ENCODE data around the gene COL28A1. TPM values are rescaled to one million over a fixed set of nuclear protein-coding genes. Genes with fewer than 3 reads are reported as not detected.

COL28A1 gene
- total RNA-seq, 3 donors from 2014 or later (not counting 1 experiment from before 2014, with no cell fraction given): 0.28 to 0.84 (median 0.45) TPM

DNA sequence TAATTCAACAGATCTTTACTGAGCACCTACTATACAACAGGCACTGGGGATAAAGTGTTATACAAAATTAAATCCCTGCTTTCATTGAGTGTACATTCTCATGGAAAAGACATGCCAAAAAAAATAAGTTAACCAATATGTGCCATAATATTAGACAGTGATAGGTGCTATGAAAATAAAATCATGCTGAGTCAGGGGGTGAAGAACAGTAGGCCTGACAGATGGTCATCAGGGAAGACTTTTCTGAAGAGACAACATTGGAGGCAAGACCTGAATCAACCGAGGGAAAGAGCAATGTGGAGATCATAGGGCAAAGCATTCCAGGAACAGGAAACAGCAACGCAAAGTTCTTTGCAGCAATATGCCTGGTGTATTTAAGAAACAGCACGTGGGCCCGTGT is 217.8 kb downstream of the COL28A1 start:
- H3K27me3 Mint-ChIP-seq (ENCODE audit: low read depth in 2 of 2): peaks cover 0 to 4% of the 10 kb centered on the region in 2 donors
- no peaks in the 10 kb centered on the region for H3K36me3 Mint-ChIP-seq
- intact Hi-C loops (cut with micrococcal nuclease): no loop called here
- H3K27ac Mint-ChIP-seq: no peak overlapping the region
- TF ChIP-seq, protein P1, sequence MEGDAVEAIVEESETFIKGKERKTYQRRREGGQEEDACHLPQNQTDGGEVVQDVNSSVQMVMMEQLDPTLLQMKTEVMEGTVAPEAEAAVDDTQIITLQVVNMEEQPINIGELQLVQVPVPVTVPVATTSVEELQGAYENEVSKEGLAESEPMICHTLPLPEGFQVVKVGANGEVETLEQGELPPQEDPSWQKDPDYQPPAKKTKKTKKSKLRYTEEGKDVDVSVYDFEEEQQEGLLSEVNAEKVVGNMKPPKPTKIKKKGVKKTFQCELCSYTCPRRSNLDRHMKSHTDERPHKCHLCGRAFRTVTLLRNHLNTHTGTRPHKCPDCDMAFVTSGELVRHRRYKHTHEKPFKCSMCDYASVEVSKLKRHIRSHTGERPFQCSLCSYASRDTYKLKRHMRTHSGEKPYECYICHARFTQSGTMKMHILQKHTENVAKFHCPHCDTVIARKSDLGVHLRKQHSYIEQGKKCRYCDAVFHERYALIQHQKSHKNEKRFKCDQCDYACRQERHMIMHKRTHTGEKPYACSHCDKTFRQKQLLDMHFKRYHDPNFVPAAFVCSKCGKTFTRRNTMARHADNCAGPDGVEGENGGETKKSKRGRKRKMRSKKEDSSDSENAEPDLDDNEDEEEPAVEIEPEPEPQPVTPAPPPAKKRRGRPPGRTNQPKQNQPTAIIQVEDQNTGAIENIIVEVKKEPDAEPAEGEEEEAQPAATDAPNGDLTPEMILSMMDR (IDR thresholded peaks at IDR 0.05): no peak
- no peaks in the 10 kb centered on the region for H3K4me1 ChIP-seq (ENCODE audit: control insufficient read depth, insufficient read depth, low read length)
- 95% methylated on average over 4 of the region's 4 CpGs for WGBS (ENCODE audit: insufficient coverage)
- no peaks in the 10 kb centered on the region for H3K36me3 ChIP-seq (ENCODE audit: control insufficient read depth, insufficient read depth, low read length)
- H3K27ac ChIP-seq (ENCODE audit: low read length): no peak overlapping the region
- H3K9me3 ChIP-seq (ENCODE audit: control insufficient read depth, insufficient read depth, low read length): no peaks in the 10 kb centered on the region
- ATAC-seq (no peak), DNase-seq (no peak)
- H3K27me3 ChIP-seq (ENCODE audit: control insufficient read depth, insufficient read depth, low read length): no peaks in the 10 kb centered on the region
- no peak overlapping the region for H3K4me3 ChIP-seq (ENCODE audit: low read length)
- H3K4me1 Mint-ChIP-seq: no peaks in the 10 kb centered on the region
- H3K4me3 Mint-ChIP-seq: no peak overlapping the region
- no peaks in the 10 kb centered on the region for H3K9me3 Mint-ChIP-seq

- Histone ChIP-seq H3K4me3 (ENCODE audit: low read length) (no peak overlapping the region), H3K27me3 (ENCODE audit: control insufficient read depth, insufficient read depth, low read length) (no peaks in the 10 kb centered on the region), H3K27ac (ENCODE audit: low read length) (no peak overlapping the region), H3K4me1 (ENCODE audit: control insufficient read depth, insufficient read depth, low read length) (no peaks in the 10 kb centered on the region), H3K36me3 (ENCODE audit: control insufficient read depth, insufficient read depth, low read length) (no peaks in the 10 kb centered on the region), H3K9me3 (ENCODE audit: control insufficient read depth, insufficient read depth, low read length) (no peaks in the 10 kb centered on the region)
- TF ChIP-seq, protein P1 (IDR thresholded peaks at IDR 0.05): no peak
- H3K27me3 Mint-ChIP-seq (ENCODE audit: low read depth in 2 of 2): peaks cover 0 to 4% of the 10 kb centered on the region in 2 donors
- DNase-seq (no peak), ATAC-seq (no peak)
- no peaks in the 10 kb centered on the region for H3K36me3 Mint-ChIP-seq
- no peak overlapping the region for H3K4me3 Mint-ChIP-seq
- H3K4me1 Mint-ChIP-seq: no peaks in the 10 kb centered on the region
- WGBS (ENCODE audit: insufficient coverage): 86% methylated on average over 2 of the region's 3 CpGs
- no peaks in the 10 kb centered on the region for H3K9me3 Mint-ChIP-seq
- H3K27ac Mint-ChIP-seq: no peak overlapping the region
- intact Hi-C loops (cut with micrococcal nuclease): no loop called here
Observed at GRCh38 chr7:7315851-7316250, 219.8 kb downstream of the COL28A1 start.

DNA sequence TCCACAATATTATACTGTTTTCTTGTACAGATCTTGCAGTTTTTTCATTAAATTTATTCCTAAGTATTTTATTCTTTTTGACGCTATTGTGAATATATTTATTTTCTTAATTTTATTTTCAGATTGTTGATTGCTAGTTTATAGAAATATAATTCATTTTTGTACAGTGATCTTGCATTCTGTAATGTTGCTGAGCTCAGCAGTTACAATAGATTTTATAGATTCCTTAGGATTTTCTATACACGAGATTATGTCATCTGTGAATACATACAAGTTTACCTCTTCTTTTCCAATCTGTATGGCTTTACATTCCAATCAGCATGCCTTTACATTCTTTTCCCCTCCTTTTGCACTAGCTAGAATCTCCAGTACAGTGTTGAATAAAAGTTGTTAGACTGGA is 223.3 kb downstream of the COL28A1 start:
- ATAC-seq: no peak
- no peak overlapping the region for H3K4me3 Mint-ChIP-seq
- intact Hi-C loops (cut with micrococcal nuclease): no loop called here
- no peaks in the 10 kb centered on the region for H3K9me3 Mint-ChIP-seq
- no peaks in the 10 kb centered on the region for H3K4me1 Mint-ChIP-seq
- H3K27ac Mint-ChIP-seq: no peak overlapping the region
- no peak for DNase-seq
- WGBS (ENCODE audit: insufficient coverage): 100% methylated on average over 1 of the region's 2 CpGs
- Histone ChIP-seq H3K4me1 (ENCODE audit: control insufficient read depth, insufficient read depth, low read length) (no peaks in the 10 kb centered on the region), H3K27me3 (ENCODE audit: control insufficient read depth, insufficient read depth, low read length) (no peaks in the 10 kb centered on the region), H3K36me3 (ENCODE audit: control insufficient read depth, insufficient read depth, low read length) (no peaks in the 10 kb centered on the region), H3K27ac (ENCODE audit: low read length) (no peak overlapping the region), H3K4me3 (ENCODE audit: low read length) (no peak overlapping the region), H3K9me3 (ENCODE audit: control insufficient read depth, insufficient read depth, low read length) (no peaks in the 10 kb centered on the region)
- no peaks in the 10 kb centered on the region for H3K36me3 Mint-ChIP-seq
- H3K27me3 Mint-ChIP-seq (ENCODE audit: low read depth in 2 of 2): peaks cover 0 to 4% of the 10 kb centered on the region in 2 donors
- TF ChIP-seq, protein P1 (IDR thresholded peaks at IDR 0.05): no peak

DNA sequence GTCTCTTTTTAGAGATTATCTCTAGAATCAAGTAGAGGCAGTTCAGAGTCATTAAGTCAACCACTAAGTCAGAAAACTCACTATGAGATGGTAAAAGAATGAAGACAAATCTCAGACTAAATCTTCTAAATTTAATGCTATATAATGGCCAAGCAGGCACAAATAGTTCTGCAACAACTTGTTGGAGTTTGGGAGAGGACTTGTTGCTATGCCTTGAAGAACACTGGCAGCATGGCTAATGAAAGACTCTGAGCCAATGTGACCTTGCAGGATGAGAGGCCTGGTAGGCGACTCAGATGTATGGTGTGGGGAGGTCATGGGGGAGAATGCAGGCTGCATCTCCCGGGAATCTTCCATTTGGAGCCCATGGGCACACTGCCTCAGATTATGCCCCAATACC is 224.7 kb downstream of the COL28A1 start:
- no peak overlapping the region for H3K4me3 ChIP-seq (ENCODE audit: low read length)
- no peaks in the 10 kb centered on the region for H3K27me3 ChIP-seq (ENCODE audit: control insufficient read depth, insufficient read depth, low read length)
- H3K27me3 Mint-ChIP-seq (ENCODE audit: low read depth in 2 of 2): peaks cover 0 to 4% of the 10 kb centered on the region in 2 donors
- no peaks in the 10 kb centered on the region for H3K36me3 ChIP-seq (ENCODE audit: control insufficient read depth, insufficient read depth, low read length)
- ATAC-seq (no peak), DNase-seq (no peak)
- H3K4me1 ChIP-seq (ENCODE audit: control insufficient read depth, insufficient read depth, low read length): no peaks in the 10 kb centered on the region
- TF ChIP-seq, protein P1 (IDR thresholded peaks at IDR 0.05): no peak
- no peak overlapping the region for H3K27ac Mint-ChIP-seq
- intact Hi-C loops (cut with micrococcal nuclease): no loop called here
- no peaks in the 10 kb centered on the region for H3K4me1 Mint-ChIP-seq
- H3K36me3 Mint-ChIP-seq: no peaks in the 10 kb centered on the region
- no peak overlapping the region for H3K4me3 Mint-ChIP-seq
- H3K9me3 Mint-ChIP-seq: no peaks in the 10 kb centered on the region
- H3K27ac ChIP-seq (ENCODE audit: low read length): no peak overlapping the region
- 100% methylated on average over 1 of the region's 2 CpGs for whole genome bisulfite sequencing (ENCODE audit: insufficient coverage)
- H3K9me3 ChIP-seq (ENCODE audit: control insufficient read depth, insufficient read depth, low read length): no peaks in the 10 kb centered on the region

Data from natural killer cell (primary cell).